ENCODE results near the gene TTF1. TPM values are rescaled to one million over a fixed set of nuclear protein-coding genes. Genes with fewer than 3 reads are reported as not detected.
A peak's percentile ranks its signal among the peaks of the same experiment; 100 is the strongest.

TTF1 gene
- total and polyA plus RNA-seq, 10 of the 15 experiments (the other 5 are each of a cell fraction or from before 2014, with no cell fraction given), result 11.3 to 25.5 (median 16.0) TPM

GRCh38 chr9:132381966-132382541 is 24.6 kb downstream of the TTF1 start (continued):
- TF ChIP-seq POLR2AphosphoS2 (IDR thresholded peaks at IDR 0.05; ENCODE audit: low read depth, low read length) (no peak), KAT2A (conservative IDR thresholded peaks at IDR 0.05; ENCODE audit: control insufficient read depth, low read depth, low read length) (no peak), ZNF384 (IDR thresholded peaks at IDR 0.05; ENCODE audit: borderline replicate concordance, low read depth, low read length) (no peak), BHLHE40 (IDR thresholded peaks at IDR 0.05; ENCODE audit: borderline replicate concordance in 1 of 2, low read depth in 2 of 2, low read length in 1 of 2) (peak; percentile 74 to 89), YY1 (IDR thresholded peaks at IDR 0.05; ENCODE audit: low read depth, low read length) (peak; percentile 29; the same call in 1 of the 2 replicates), SMC3 (IDR thresholded peaks at IDR 0.05; ENCODE audit: borderline replicate concordance, low read length) (peak; percentile 19; the same call in 1 of the 2 replicates), KLF5 (IDR thresholded peaks at IDR 0.05; ENCODE audit: partially characterized antibody) (no peak), TARDBP (IDR thresholded peaks at IDR 0.05; ENCODE audit: borderline replicate concordance) (no peak), BCL11A (IDR thresholded peaks at IDR 0.05; ENCODE audit: low read depth, low read length) (no peak), NRF1 (conservative IDR thresholded peaks at IDR 0.05; ENCODE audit: low read depth, low read length) (no peak), RFX5 (IDR thresholded peaks at IDR 0.05; ENCODE audit: low read depth, low read length) (peak; percentile 57; the same call in 1 of the 2 replicates), SREBF2 (IDR thresholded peaks at IDR 0.05; ENCODE audit: low read length) (no peak), IRF5 (IDR thresholded peaks at IDR 0.05; ENCODE audit: borderline replicate concordance) (no peak), USF1 (IDR thresholded peaks at IDR 0.05; ENCODE audit: borderline replicate concordance, extremely low read length, insufficient read depth, low read depth, low read length) (no peak), HSF1 (IDR thresholded peaks at IDR 0.05; ENCODE audit: low read depth, low read length) (no peak), LARP7 (IDR thresholded peaks at IDR 0.05) (no peak), CREM (IDR thresholded peaks at IDR 0.05; ENCODE audit: low read depth) (peak; percentile 6; the same call in 1 of the 2 replicates), ASH2L (IDR thresholded peaks at IDR 0.05; ENCODE audit: borderline replicate concordance, low read depth) (peak; percentile 87; the same call in 1 of the 2 replicates), YBX1 (IDR thresholded peaks at IDR 0.05) (no peak), RELA (IDR thresholded peaks at IDR 0.05; ENCODE audit: borderline replicate concordance, partially characterized antibody) (no peak), SIX5 (IDR thresholded peaks at IDR 0.05; ENCODE audit: low read depth, low read length, severe bottlenecking) (no peak), ZZZ3 (IDR thresholded peaks at IDR 0.05; ENCODE audit: control insufficient read depth, insufficient read length, low read depth) (no peak), PKNOX1 (IDR thresholded peaks at IDR 0.05) (peak; percentile 87)
- TF ChIP-seq, protein P1, sequence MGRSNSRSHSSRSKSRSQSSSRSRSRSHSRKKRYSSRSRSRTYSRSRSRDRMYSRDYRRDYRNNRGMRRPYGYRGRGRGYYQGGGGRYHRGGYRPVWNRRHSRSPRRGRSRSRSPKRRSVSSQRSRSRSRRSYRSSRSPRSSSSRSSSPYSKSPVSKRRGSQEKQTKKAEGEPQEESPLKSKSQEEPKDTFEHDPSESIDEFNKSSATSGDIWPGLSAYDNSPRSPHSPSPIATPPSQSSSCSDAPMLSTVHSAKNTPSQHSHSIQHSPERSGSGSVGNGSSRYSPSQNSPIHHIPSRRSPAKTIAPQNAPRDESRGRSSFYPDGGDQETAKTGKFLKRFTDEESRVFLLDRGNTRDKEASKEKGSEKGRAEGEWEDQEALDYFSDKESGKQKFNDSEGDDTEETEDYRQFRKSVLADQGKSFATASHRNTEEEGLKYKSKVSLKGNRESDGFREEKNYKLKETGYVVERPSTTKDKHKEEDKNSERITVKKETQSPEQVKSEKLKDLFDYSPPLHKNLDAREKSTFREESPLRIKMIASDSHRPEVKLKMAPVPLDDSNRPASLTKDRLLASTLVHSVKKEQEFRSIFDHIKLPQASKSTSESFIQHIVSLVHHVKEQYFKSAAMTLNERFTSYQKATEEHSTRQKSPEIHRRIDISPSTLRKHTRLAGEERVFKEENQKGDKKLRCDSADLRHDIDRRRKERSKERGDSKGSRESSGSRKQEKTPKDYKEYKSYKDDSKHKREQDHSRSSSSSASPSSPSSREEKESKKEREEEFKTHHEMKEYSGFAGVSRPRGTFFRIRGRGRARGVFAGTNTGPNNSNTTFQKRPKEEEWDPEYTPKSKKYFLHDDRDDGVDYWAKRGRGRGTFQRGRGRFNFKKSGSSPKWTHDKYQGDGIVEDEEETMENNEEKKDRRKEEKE (IDR thresholded peaks at IDR 0.05), result no peak

All from GM12878 (cell line).